Activated B cell treated with CpG ODN at 0.5 μM for 24 hours (primary cell): ENCODE data around the gene POFUT2. TPM values are rescaled to one million over a fixed set of nuclear protein-coding genes. Genes with fewer than 3 reads are reported as not detected.

ENCODE experiments used
- ATAC-seq: fragments of 200-7000 bp; cut with Tn5 transposase; one replicate; pipeline ENCODE4 v1.10.0; 2021; ENCODE audit warnings: low read depth, mild to moderate bottlenecking, moderate library complexity
- CTCF ChIA-PET: fragments of 350-600 bp; sonication (Branson Sonifier 250); formaldehyde crosslinking; loops from one replicate; lab custom pipeline; 2021; ENCODE audit warnings: antibody characterized with exemption; lab: Charles Lee
- POLR2A ChIA-PET: fragments of 350-600 bp; sonication (Branson Sonifier 250); formaldehyde crosslinking; loops from one replicate; lab custom pipeline; 2021; ENCODE audit warnings: antibody characterized with exemption; lab: Charles Lee
- DNase-seq: peaks from one replicate; pipeline ENCODE4 v3.0.0; 2022
- H3K27ac Mint-ChIP-seq: one replicate; pipeline ENCODE4 v1.8.0; 2020; ENCODE audit warnings: mixed read lengths
- H3K27me3 Mint-ChIP-seq: one replicate; pipeline ENCODE4 v1.8.0; 2021; ENCODE audit warnings: mixed read lengths
- H3K36me3 Mint-ChIP-seq: one replicate; pipeline ENCODE4 v1.8.0; 2021; ENCODE audit warnings: low read depth, mixed read lengths
- H3K4me1 Mint-ChIP-seq: one replicate; pipeline ENCODE4 v1.8.0; 2021; ENCODE audit warnings: mixed read lengths
- H3K4me3 Mint-ChIP-seq: one replicate; pipeline ENCODE4 v1.8.0; 2020; ENCODE audit warnings: mild to moderate bottlenecking, mixed read lengths
- H3K9me3 Mint-ChIP-seq: one replicate; pipeline ENCODE4 v1.8.0; 2020; ENCODE audit warnings: mixed read lengths
- CTCF ChIP-seq: fragments of 200-600 bp; IDR thresholded peaks from one replicate; pipeline ENCODE4 v1.8.0; 2022; ENCODE audit warnings: antibody characterized with exemption, mild to moderate bottlenecking
- intact Hi-C: fragments of 100-400 bp; cut with micrococcal nuclease; formaldehyde crosslinking; loops from one replicate; pipeline ENCODE4 v1.15.1; 2024
- total RNA-seq: library from RNA; stranded (reverse); gene quantifications from 2 replicates; pipeline ENCODE4 v1.2.3, GENCODE V29; 2022

Gene POFUT2
- total RNA-seq, 1 donor from 2014 or later, result 21.4 TPM

- no peak for DNase-seq
- peaks cover 6% of the 10 kb centered on the region for H3K4me1 Mint-ChIP-seq
- H3K4me3 Mint-ChIP-seq, result no peak overlapping the region
- no peak overlapping the region for H3K27ac Mint-ChIP-seq
- intact Hi-C loops, result no loop called here
- TF ChIP-seq CTCF, result no peak
- ChIA-PET CTCF (interaction anchor here (0.5 kb wide), 1 partner anchor 455 kb away, joined by 3 read pairs; no protein-coding TSS in a partner anchor), POLR2A (no interaction called here)
- no peak for ATAC-seq
- no peaks in the 10 kb centered on the region for H3K27me3 Mint-ChIP-seq
- H3K9me3 Mint-ChIP-seq, result peaks cover 4% of the 10 kb centered on the region
- H3K36me3 Mint-ChIP-seq, result peaks cover 59% of the 10 kb centered on the region
These were observed 72.5 kb downstream of the POFUT2 start for GRCh38 chr21:45215213-45215612.

Other genes with a start within 250 kb of the POFUT2 start
- gene ADARB1, start 213.3 kb downstream of the POFUT2 start, total RNA-seq, result 21.6 and 22.6 TPM in 2 replicates
- gene COL18A1, start 117.3 kb upstream of the POFUT2 start, total RNA-seq, result 1.2 and 1.6 TPM in 2 replicates